C4-2B (cell line): ENCODE data around the gene SCRG1.

Experiments used
- CTCF ChIP-seq: fragments of 450-650 bp; conservative IDR thresholded peaks from 2 replicates; pipeline ENCODE4 v1.5.1; 2017; ENCODE audit warnings: mild to moderate bottlenecking
- ZFX ChIP-seq: fragments of 450-650 bp; IDR thresholded peaks from 2 replicates; pipeline ENCODE4 v1.6.1; 2017

GRCh38 chr4:173334891-173335752 lies 63.8 kb downstream of the SCRG1 start:
- TF ChIP-seq CTCF (no peak), ZFX (no peak)
